Bronchus fibroblast of lung (primary cell): ENCODE data around the gene ECE2. TPM values are rescaled to one million over a fixed set of nuclear protein-coding genes. Genes with fewer than 3 reads are reported as not detected.

Experiments used
- total RNA-seq: library from RNA; depleted of rRNA; stranded (reverse); fragments of >200 nt; gene quantifications from 2 replicates; pipeline ENCODE4 v1.2.3, GENCODE V29; 2015

ECE2 gene
- total RNA-seq: not detected in 2 replicates

GRCh38 chr3:184275961-184276910, at the start of gene ECE2:
TSS of gene ECE2 (plus strand) at chr3:184276022. CDS start at chr3:184276154, 132 bp downstream.

DNA sequence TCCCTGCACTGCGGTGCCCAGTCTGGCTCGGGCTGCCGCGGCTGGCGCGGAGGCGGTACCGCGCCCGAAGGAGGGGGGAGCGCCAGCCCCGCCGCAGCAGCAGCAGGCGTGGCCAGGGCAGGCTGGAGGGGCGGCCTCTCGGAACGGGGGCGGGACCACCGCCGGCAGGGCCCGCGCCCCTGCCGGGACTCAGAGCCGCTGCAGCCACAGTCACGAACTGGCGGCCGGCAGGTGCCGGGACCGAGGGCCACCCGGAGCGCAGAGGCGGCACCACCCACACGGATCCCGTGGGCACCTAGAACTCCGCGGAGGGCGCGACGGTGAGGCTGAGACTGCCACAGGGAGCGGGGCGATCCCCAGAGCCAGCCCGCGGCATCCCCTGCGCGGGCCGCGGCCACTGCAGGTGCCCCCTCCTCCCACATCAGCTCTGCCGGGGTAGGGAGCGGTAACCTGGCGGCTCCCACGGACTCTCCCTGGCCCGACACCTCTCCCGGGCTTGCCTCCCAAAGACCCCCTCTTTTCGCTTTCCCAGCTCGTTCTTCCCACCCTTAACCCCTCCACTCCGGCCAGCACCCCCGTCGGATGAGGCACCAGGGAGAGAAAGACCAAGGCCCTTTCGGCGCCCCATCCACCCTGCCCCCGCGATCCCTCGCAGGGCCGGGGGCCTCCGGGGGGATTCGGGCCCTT, 46.3 kb upstream of the ECE2 start, which contains the start of gene VWA5B2:
Gene VWA5B2 (plus strand): TSS at position 192 of the 687 bp plus-strand sequence. CDS start 944 bp downstream, outside the sequence.

GRCh38 chr3:184248454-184249411, 27.1 kb upstream of the ECE2 start, which contains the start of gene ALG3:
TSS of gene ALG3 (minus strand) at chr3:184248962. CDS start at chr3:184248940, 22 bp downstream.

GRCh38 chr3:184249412-184250166, 26.2 kb upstream of the ECE2 start, which contains the start of gene EEF1AKMT4:
TSS of gene EEF1AKMT4 (plus strand) at chr3:184249672. CDS start at chr3:184249695, 23 bp downstream.

DNA sequence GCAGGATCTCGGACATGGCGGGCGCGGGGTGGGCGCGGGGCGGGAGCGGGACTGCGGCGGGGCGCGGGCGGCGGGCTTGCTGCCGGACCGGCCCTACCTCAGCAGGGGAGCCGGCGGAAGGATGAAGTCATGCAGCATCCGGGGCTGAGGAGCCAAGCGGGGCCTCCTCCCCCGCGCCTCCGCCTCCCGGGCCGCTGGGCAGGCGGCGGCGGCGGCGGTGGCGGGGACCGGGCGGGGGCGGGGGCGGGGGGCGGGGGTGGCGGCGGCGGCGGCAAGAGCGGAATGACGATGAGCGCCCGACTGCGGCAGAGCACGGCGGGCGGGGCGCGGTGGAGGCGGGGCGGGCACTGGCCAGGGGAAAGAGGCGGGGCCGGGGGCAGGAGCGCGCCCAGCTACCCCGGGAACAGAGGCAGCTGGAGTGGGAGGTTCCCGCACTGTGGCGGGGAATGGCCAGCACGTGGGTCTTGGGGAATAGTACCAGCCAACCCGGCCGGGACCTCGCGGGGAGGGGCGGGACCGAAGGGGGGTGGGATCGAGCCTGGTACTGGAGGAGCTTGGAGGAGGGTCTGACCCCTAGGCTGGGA, 14.5 kb upstream of the ECE2 start, which contains the start of gene CAMK2N2:
Gene CAMK2N2 (minus strand): TSS at position 284 of the 584 bp plus-strand sequence. CDS start 268 bp downstream, at position 16.

GRCh38 chr3:184298759-184299487, 23.1 kb downstream of the ECE2 start, which contains the start of gene PSMD2:
TSS of gene PSMD2 (plus strand) at chr3:184299241. CDS start at chr3:184299267, 26 bp downstream.

GRCh38 chr3:184314363-184314699, 38.5 kb downstream of the ECE2 start, which contains the start of gene EIF4G1:
TSS of gene EIF4G1 (plus strand) at chr3:184314606. CDS start at chr3:184315797, 1,191 bp downstream.

GRCh38 chr3:184337399-184337714, 61.5 kb downstream of the ECE2 start, which contains the start of gene FAM131A:
TSS of gene FAM131A (plus strand) at chr3:184337600. CDS start at chr3:184337631, 31 bp downstream.

Other genes starting within 250 kb of the ECE2 start
- gene HTR3D, start 244.3 kb upstream of the ECE2 start, total RNA-seq: not detected in 2 replicates
- gene HTR3C, start 223.0 kb upstream of the ECE2 start, total RNA-seq: not detected in 2 replicates
- gene HTR3E, start 179.0 kb upstream of the ECE2 start, total RNA-seq: not detected in 2 replicates
- gene EIF2B5, start 140.7 kb upstream of the ECE2 start, total RNA-seq: 24.4 and 28.9 TPM in 2 replicates
- 25.4 and 28.2 TPM in 2 replicates for gene DVL3, start 120.6 kb upstream of the ECE2 start, total RNA-seq
- 351 and 403 TPM in 2 replicates for gene AP2M1, start 101.2 kb upstream of the ECE2 start, total RNA-seq
- gene ABCF3, start 89.8 kb upstream of the ECE2 start, total RNA-seq: 29.9 and 49.9 TPM in 2 replicates
- not detected in 2 replicates for gene VWA5B2, start 46.4 kb upstream of the ECE2 start, total RNA-seq
- 51.6 and 60.2 TPM in 2 replicates for gene ALG3, start 27.1 kb upstream of the ECE2 start, total RNA-seq
- 3.0 and 5.2 TPM in 2 replicates for gene EEF1AKMT4, start 26.4 kb upstream of the ECE2 start, total RNA-seq
- not detected in 2 replicates for gene CAMK2N2, start 14.5 kb upstream of the ECE2 start, total RNA-seq
- 508 and 570 TPM in 2 replicates for gene PSMD2, start 23.2 kb downstream of the ECE2 start, total RNA-seq
- gene EIF4G1, start 38.6 kb downstream of the ECE2 start, total RNA-seq: 375 and 377 TPM in 2 replicates
- 21.6 and 23.5 TPM in 2 replicates for gene FAM131A, start 61.6 kb downstream of the ECE2 start, total RNA-seq
- 2.2 and 3.4 TPM in 2 replicates for gene CLCN2, start 85.6 kb downstream of the ECE2 start, total RNA-seq
- gene POLR2H, start 85.7 kb downstream of the ECE2 start, total RNA-seq: 100 and 107 TPM in 2 replicates
- not detected in 2 replicates for gene THPO, start 102.2 kb downstream of the ECE2 start, total RNA-seq
- 0.17 and 0.30 TPM in 2 replicates for gene CHRD, start 104.0 kb downstream of the ECE2 start, total RNA-seq